GM23248 (cell line): ENCODE results near the gene ZNF816.

Experiments used
- EZH2 ChIP-seq: fragments of 200-600 bp; sonication (generic); IDR thresholded peaks from 2 replicates; pipeline ENCODE4 v1.6.1; 2018; ENCODE audit warnings: antibody characterized with exemption, mild to moderate bottlenecking; ENCODE audit not compliant: insufficient read depth, poor library complexity, severe bottlenecking
- EZH2phosphoT487 ChIP-seq: fragments of 200-600 bp; sonication (generic); IDR thresholded peaks from 2 replicates; pipeline ENCODE4 v1.6.1; 2018; ENCODE audit warnings: antibody characterized with exemption, moderate library complexity, mild to moderate bottlenecking, low read depth; ENCODE audit not compliant: insufficient read depth

- TF ChIP-seq EZH2phosphoT487 (no peak), EZH2 (no peak)
Observed at GRCh38 chr19:52943134-52943883, 19.4 kb downstream of the ZNF816 start.
